HG02970 (cell line): ENCODE results near the gene CDK16.

ENCODE experiments used
- ATAC-seq: cut with Tn5 transposase; IDR thresholded peaks from one replicate; pipeline ENCODE4 v1.9.1; 2021; ENCODE audit warnings: mild to moderate bottlenecking, moderate library complexity, moderate number of reproducible peaks; ENCODE audit not compliant: unreplicated experiment, low FRiP score

The CDK16 gene

GRCh38 chrX:47226071-47226470 lies 7.6 kb downstream of the CDK16 start:
- no peak for ATAC-seq

GRCh38 chrX:47226531-47227333 lies 8.3 kb downstream of the CDK16 start:
- ATAC-seq, result no peak

GRCh38 chrX:47227334-47227583 lies 8.8 kb downstream of the CDK16 start:
- ATAC-seq, result no peak

DNA sequence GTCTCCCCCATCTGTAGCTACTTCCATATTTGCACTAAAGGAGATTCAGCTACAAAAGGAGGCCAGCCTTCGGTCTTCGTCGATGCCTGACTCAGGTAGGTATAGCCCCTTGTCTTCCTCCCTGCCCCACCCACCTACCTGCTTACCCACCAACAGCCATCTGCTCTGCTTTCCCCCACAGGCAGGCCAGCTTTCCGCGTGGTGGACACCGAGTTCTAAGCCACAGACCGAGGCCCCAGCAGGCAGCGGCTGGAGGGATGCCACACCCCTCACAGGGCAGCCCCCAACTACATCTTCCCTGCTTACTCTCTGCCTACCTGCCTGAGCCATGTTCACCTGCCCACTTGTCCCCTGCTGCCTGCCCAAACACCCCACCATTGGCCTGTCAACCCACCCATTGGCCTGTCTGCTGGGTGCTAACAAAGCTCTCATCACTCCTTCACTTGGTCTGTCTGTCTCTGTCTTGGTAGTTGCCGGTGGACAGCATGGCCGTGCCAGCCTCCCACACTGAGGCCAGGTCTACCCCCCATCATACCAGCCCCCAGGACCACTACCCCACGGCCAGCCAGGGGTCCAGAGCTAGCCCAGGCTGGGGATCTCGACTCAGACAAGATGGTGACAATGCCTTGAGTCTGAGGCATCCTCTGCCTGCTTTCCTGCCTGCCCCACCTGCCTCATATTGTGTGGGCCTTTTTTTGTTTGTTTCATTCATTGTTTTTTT lies 10.2 kb downstream of the CDK16 start:
- no peak for ATAC-seq

- no peak for ATAC-seq
Observed at GRCh38 chrX:47229427-47229826, 10.9 kb downstream of the CDK16 start.

- ATAC-seq, result no peak
Observed at GRCh38 chrX:47230136-47230868, 11.8 kb downstream of the CDK16 start.

GRCh38 chrX:47231167-47231566 lies 12.7 kb downstream of the CDK16 start:
- no peak for ATAC-seq

DNA sequence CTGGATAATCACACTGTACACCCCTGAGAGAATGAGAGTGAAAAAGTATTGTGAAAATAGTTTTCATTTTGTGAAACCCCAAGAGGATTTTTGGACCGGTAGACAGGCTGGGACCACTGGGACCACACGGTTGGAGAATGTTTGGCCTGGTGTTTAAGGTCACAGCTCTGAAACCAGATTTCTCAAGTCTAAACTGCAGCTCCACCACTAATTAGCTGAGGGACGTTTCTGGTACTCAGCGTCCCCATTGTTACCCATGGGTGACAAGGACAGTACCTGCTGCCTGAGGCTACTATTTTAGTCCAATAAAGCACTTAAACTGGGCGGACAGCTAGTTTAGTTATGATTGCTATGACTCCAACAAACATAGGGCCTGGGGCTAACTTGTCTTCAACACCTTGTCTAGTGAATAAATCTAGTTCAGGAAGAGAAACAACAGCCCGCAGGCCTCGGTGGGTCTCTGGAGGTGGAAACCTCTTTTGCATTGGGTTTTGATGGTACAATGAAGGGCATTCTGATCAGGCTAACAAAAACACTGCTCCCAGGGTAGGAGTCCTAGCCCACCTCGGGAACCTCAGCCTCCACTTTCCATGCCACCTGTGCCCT lies 13.8 kb downstream of the CDK16 start:
- no peak for ATAC-seq

DNA sequence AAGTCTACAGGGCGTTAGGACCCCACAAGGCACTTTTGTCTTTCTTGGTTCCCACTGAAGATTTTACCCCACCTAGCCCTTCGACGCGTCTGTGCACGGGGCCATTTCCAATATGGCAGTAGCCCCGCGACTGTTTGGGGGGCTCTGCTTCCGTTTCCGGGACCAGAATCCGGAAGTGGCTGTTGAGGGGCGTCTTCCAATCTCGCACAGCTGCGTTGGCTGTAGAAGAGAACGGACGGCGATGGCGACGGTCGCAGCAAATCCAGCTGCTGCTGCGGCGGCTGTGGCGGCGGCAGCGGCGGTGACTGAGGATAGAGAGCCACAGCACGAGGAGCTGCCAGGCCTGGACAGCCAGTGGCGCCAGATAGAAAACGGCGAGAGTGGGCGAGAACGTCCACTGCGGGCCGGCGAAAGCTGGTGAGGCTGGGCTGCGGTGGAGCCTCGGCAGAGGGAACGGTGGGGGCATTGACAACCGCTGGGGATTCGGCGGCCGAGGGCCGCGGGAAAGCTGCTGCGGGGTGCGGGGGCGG lies 14.4 kb downstream of the CDK16 start, which contains the start of gene USP11:
USP11 (plus strand) TSS at position 207 of the 530 bp plus-strand sequence; CDS start at position 242, 35 bp downstream.
- peak; percentile 14 for ATAC-seq

DNA sequence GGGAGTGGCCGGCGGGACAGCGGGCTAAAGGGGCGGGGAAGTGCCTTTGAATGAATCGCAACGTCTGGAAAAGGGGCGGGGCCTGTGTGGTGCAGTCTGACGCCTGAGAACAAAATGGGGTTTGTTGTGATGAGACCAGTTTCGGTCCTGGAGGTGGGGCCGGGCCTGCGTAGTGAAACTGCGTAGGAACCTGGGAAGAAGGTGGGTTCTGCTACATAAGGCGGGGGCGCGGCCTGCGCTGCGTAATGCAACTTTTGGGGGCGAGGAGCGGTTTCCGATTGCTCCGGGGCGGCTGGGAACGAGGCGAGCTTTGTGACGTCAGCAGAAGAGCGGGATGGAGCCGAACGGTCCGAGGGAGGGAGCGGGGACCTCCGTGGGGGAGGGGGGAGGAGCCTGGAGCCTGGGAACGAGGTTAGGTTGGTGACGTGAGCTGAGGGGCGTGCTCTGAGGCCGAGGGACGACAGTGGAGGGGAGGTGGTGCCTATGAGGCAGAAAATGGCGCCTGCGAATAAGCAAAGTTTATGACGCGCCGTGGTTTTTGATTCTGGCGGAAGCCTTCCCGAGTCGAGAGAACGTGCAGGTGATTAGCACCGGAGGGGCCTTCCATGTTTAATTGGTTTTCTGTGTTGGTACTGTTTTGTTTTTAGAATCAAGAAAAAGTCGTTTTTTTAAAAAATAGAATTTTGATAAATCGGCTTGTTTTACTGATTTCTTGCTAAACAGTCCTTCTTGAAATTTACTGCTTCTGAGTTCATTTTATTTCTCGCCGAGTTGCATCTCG lies 15.0 kb downstream of the CDK16 start:
- ATAC-seq, result peak; percentile 77

DNA sequence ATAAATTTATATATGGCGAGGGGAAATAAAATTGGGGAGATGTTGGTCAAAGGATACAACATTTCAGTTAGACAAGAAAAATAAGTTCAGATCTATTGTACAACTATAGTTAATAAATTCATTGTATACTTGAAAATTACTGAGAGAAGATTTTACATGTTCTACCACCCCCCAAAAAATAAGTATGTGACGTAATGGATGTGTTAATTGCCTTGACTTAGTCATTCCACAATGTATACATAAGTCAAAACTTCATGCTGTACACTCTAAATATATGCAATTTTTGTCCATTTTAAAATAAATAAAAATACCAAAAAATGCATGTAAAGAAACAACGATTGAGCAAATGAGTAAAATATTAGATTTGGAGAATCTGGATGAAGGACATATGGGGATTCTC lies 16.1 kb downstream of the CDK16 start:
- ATAC-seq, result no peak

DNA sequence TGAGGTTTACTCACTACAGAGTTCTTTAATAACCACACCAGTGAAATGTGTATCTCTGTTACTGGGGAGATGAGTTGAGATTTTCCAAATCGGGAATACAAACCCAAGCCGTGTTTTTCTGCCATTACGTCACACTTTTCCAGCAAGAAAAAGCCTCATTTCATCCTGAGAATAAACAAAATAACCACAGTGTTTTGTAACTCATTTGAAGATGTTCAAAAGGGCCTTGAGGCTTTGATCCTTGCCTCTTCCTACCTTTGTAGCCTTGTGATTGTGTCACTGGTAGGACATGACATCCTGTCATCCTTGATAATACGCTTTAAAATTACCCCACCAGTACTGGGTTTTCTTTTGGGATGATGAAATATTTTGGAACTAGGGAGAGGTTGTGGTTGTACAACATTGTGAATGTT lies 17.2 kb downstream of the CDK16 start:
- no peak for ATAC-seq

GRCh38 chrX:47239199-47239598 lies 20.7 kb downstream of the CDK16 start:
- no peak for ATAC-seq

GRCh38 chrX:47239898-47240545 lies 21.5 kb downstream of the CDK16 start:
- ATAC-seq, result no peak

- no peak for ATAC-seq
Observed at GRCh38 chrX:47240619-47241018, 22.1 kb downstream of the CDK16 start.

DNA sequence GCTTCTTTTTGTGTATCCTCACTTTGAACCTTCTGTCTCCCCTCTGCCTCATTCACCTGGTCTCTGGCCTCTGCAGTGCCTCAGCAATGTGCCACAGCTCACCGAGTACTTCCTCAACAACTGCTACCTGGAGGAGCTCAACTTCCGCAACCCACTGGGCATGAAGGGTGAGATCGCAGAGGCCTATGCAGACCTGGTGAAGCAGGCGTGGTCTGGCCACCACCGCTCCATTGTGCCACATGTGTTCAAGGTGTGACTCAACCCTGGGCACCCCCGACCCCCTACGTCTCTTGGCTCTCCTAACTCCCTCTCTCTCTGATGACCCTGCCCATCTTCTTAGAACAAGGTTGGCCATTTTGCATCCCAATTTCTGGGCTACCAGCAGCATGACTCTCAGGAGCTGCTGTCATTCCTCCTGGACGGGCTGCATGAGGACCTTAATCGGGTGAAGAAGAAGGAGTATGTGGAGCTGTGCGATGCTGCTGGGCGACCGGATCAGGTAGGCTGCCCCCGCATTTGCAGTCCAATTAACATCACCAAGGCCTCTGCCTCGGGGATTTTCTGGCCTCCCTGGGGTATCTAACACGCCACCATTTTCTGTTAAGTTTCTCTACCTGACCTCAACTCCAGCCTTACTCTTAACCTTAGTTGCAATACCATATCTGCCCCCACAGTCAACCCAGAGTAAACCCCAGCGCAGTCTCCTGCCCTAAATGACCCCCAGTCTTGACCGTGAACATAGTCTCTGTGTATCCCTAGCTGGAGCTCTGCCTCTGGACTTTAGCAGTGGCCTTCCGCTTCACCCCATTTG lies 22.9 kb downstream of the CDK16 start:
- no peak for ATAC-seq

DNA sequence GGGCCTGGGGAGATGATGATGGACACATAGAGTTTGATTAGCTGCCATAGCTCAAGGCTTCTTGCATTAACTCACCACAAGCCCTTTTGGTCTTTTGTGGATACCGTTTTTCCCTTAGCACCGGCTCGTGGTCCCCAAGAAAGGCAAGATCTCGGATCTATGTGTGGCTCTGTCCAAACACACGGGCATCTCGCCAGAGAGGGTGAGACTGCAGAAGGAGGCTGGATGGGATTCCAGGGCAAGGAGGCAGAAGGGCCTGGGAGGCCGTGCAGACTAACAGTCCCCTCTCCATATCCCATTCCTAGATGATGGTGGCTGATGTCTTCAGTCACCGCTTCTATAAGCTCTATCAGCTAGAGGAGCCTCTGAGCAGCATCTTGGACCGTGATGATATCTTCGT lies 23.8 kb downstream of the CDK16 start:
- no peak for ATAC-seq

GRCh38 chrX:47243351-47243750 lies 24.9 kb downstream of the CDK16 start:
- no peak for ATAC-seq

DNA sequence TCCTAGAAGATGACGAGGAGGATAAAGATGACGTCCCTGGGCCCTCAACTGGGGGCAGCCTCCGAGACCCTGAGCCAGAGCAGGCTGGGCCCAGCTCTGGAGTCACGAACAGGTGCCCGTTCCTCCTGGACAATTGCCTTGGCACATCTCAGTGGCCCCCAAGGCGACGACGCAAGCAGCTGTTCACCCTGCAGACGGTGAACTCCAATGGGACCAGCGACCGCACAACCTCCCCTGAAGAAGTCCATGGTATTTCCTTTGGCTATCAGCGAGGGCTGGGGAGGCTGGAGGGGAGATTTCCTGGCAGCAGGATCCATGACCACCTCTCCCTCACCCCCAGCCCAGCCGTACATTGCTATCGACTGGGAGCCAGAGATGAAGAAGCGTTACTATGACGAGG lies 26.2 kb downstream of the CDK16 start:
- no peak for ATAC-seq
